Activated CD4-positive, alpha-beta memory T cell treated with anti-CD3 and anti-CD28 coated beads, Interleukin-2, amount 10 ng/mL, durations not matched to agents 7 days and 5 days (primary cell): ENCODE measurements around the gene HMG20A. TPM values are rescaled to one million over a fixed set of nuclear protein-coding genes. Genes with fewer than 3 reads are reported as not detected.
"Not testable (repeated sequence)": the region's sequence is repeated elsewhere in the genome, so short reads cannot be mapped to it uniquely, and the experiment has no call there.

Source experiments
- CTCF ChIA-PET: fragments of 350-600 bp; sonication (Branson Sonifier 250); formaldehyde crosslinking; loops from one replicate; lab custom pipeline; 2021; ENCODE audit warnings: antibody characterized with exemption, inconsistent platforms; lab: Charles Lee
- POLR2A ChIA-PET: fragments of 350-600 bp; sonication (Branson Sonifier 250); formaldehyde crosslinking; loops from one replicate; lab custom pipeline; 2021; ENCODE audit warnings: antibody characterized with exemption; lab: Charles Lee
- DNase-seq: peaks from one replicate; pipeline ENCODE4 v3.0.0-alpha.2; 2020
- H3K27ac Mint-ChIP-seq: one replicate; pipeline ENCODE4 v1.8.0; 2021; ENCODE audit warnings: mild to moderate bottlenecking, mixed read lengths
- H3K27me3 Mint-ChIP-seq: one replicate; pipeline ENCODE4 v1.8.0; 2021; ENCODE audit warnings: mixed read lengths
- H3K36me3 Mint-ChIP-seq: one replicate; pipeline ENCODE4 v1.8.0; 2021; ENCODE audit warnings: low read depth, mixed read lengths
- H3K4me1 Mint-ChIP-seq: one replicate; pipeline ENCODE4 v1.8.0; 2021; ENCODE audit warnings: mixed read lengths
- H3K4me3 Mint-ChIP-seq: one replicate; pipeline ENCODE4 v1.8.0; 2021; ENCODE audit warnings: mild to moderate bottlenecking, mixed read lengths
- H3K9me3 Mint-ChIP-seq: one replicate; pipeline ENCODE4 v1.8.0; 2021; ENCODE audit warnings: mixed read lengths
- total RNA-seq, 2 experiments: library from RNA; stranded (reverse); gene quantifications; one replicate each; pipeline ENCODE4 v1.2.3, GENCODE V29; 2021

HMG20A gene
- total RNA-seq, 2 experiments from 2014 or later: 44.0 to 45.1 TPM

GRCh38 chr15:77393471-77393840, 27.2 kb upstream of the HMG20A start:
- Mint-ChIP-seq H3K4me3 (no peak overlapping the region), H3K36me3 (peaks cover 12% of the 10 kb centered on the region), H3K9me3 (peaks cover 19% of the 10 kb centered on the region), H3K27me3 (peaks cover 11% of the 10 kb centered on the region), H3K4me1 (no peaks in the 10 kb centered on the region), H3K27ac (no peak overlapping the region)
- DNase-seq: no peak
- CTCF ChIA-PET: no interaction called here
- POLR2A ChIA-PET: no interaction called here

- Mint-ChIP-seq H3K36me3 (peaks cover 16% of the 10 kb centered on the region), H3K4me1 (no peaks in the 10 kb centered on the region), H3K4me3 (no peak overlapping the region), H3K27ac (no peak overlapping the region), H3K27me3 (peaks cover 11% of the 10 kb centered on the region), H3K9me3 (peaks cover 30% of the 10 kb centered on the region)
- DNase-seq: no peak
- ChIA-PET CTCF (no interaction called here), POLR2A (no interaction called here)
Observed at GRCh38 chr15:77395013-77395774, 25.5 kb upstream of the HMG20A start.

GRCh38 chr15:77396692-77397091, 24.0 kb upstream of the HMG20A start:
- H3K36me3 Mint-ChIP-seq: peaks cover 18% of the 10 kb centered on the region
- H3K4me3 Mint-ChIP-seq: no peak overlapping the region
- H3K9me3 Mint-ChIP-seq: peaks cover 32% of the 10 kb centered on the region
- CTCF ChIA-PET: no interaction called here
- no peaks in the 10 kb centered on the region for H3K4me1 Mint-ChIP-seq
- DNase-seq: no peak
- POLR2A ChIA-PET: no interaction called here
- peaks cover 13% of the 10 kb centered on the region for H3K27me3 Mint-ChIP-seq
- no peak overlapping the region for H3K27ac Mint-ChIP-seq

GRCh38 chr15:77398927-77399326, 21.8 kb upstream of the HMG20A start:
- H3K36me3 Mint-ChIP-seq: peaks cover 18% of the 10 kb centered on the region
- peaks cover 4% of the 10 kb centered on the region for H3K4me1 Mint-ChIP-seq
- H3K27ac Mint-ChIP-seq: no peak overlapping the region
- ChIA-PET CTCF (no interaction called here), POLR2A (no interaction called here)
- DNase-seq: no peak
- no peak overlapping the region for H3K4me3 Mint-ChIP-seq
- peaks cover 32% of the 10 kb centered on the region for H3K9me3 Mint-ChIP-seq
- H3K27me3 Mint-ChIP-seq: peaks cover 13% of the 10 kb centered on the region

GRCh38 chr15:77400258-77400657, 20.4 kb upstream of the HMG20A start:
- DNase-seq: no peak
- H3K4me3 Mint-ChIP-seq: no peak overlapping the region
- CTCF ChIA-PET: no interaction called here

GRCh38 chr15:77402740-77403379, 17.8 kb upstream of the HMG20A start:
- no peak overlapping the region for H3K4me3 Mint-ChIP-seq
- DNase-seq: no peak
- H3K9me3 Mint-ChIP-seq: peaks cover 15% of the 10 kb centered on the region
- peaks cover 8% of the 10 kb centered on the region for H3K36me3 Mint-ChIP-seq
- CTCF ChIA-PET: no interaction called here
- peaks cover 4% of the 10 kb centered on the region for H3K27me3 Mint-ChIP-seq
- POLR2A ChIA-PET: no interaction called here
- peaks cover 19% of the 10 kb centered on the region for H3K4me1 Mint-ChIP-seq
- no peak overlapping the region for H3K27ac Mint-ChIP-seq

More at GRCh38 chr15:77400258-77400657, 20.4 kb upstream of the HMG20A start:
- Mint-ChIP-seq H3K27ac (no peak overlapping the region), H3K36me3 (peaks cover 14% of the 10 kb centered on the region), H3K9me3 (peaks cover 25% of the 10 kb centered on the region), H3K27me3 (peaks cover 11% of the 10 kb centered on the region), H3K4me1 (peaks cover 4% of the 10 kb centered on the region)
- POLR2A ChIA-PET: no interaction called here

- DNase-seq, POLR2A ChIA-PET, H3K4me3 Mint-ChIP-seq, H3K9me3 Mint-ChIP-seq, H3K27me3 Mint-ChIP-seq, H3K27ac Mint-ChIP-seq, H3K36me3 Mint-ChIP-seq: not testable (repeated sequence)
- H3K4me1 Mint-ChIP-seq: peaks cover 36% of the 10 kb centered on the region
- CTCF ChIA-PET: interaction anchor here (0.6 to 0.8 kb wide), 2 partner anchors 13 to 101 kb away, joined by 3 read pairs; no protein-coding TSS in a partner anchor
Observed at GRCh38 chr15:77406173-77406759, 14.4 kb upstream of the HMG20A start.

GRCh38 chr15:77406846-77407245, 13.8 kb upstream of the HMG20A start:
- CTCF ChIA-PET: no interaction called here
- POLR2A ChIA-PET: no interaction called here

GRCh38 chr15:77409259-77410156, 11.2 kb upstream of the HMG20A start:
- Mint-ChIP-seq H3K36me3 (peaks cover 4% of the 10 kb centered on the region), H3K9me3 (no peaks in the 10 kb centered on the region), H3K4me3 (peak overlapping the region; percentile 67), H3K4me1 (peaks cover 32% of the 10 kb centered on the region), H3K27me3 (peaks cover 2% of the 10 kb centered on the region), H3K27ac (peak overlapping the region; percentile 88)
- CTCF ChIA-PET: interaction anchor here (0.6 to 1.7 kb wide), 3 partner anchors 8 to 35 kb away, joined by 3 to 5 read pairs (median 4); no protein-coding TSS in a partner anchor
- POLR2A ChIA-PET: interaction anchor here (0.6 to 2.6 kb wide), 2 partner anchors 10 to 230 kb away, joined by 3 to 22 read pairs; partner anchors contain the start of gene PEAK1
- DNase-seq: peak; percentile 57

More at GRCh38 chr15:77406846-77407245, 13.8 kb upstream of the HMG20A start:
- Mint-ChIP-seq H3K27me3 (no peaks in the 10 kb centered on the region), H3K36me3 (peaks cover 4% of the 10 kb centered on the region), H3K27ac (no peak overlapping the region), H3K9me3 (no peaks in the 10 kb centered on the region), H3K4me3 (no peak overlapping the region), H3K4me1 (peaks cover 36% of the 10 kb centered on the region)
- DNase-seq: no peak

GRCh38 chr15:77410157-77410500, 10.6 kb upstream of the HMG20A start:
- not testable (repeated sequence) for H3K36me3 Mint-ChIP-seq, DNase-seq, H3K9me3 Mint-ChIP-seq, H3K27me3 Mint-ChIP-seq
- H3K27ac Mint-ChIP-seq: peak overlapping the region; percentile 88
- peaks cover 32% of the 10 kb centered on the region for H3K4me1 Mint-ChIP-seq
- peak overlapping the region; percentile 67 for H3K4me3 Mint-ChIP-seq
- ChIA-PET POLR2A (interaction anchor here (0.6 to 2.6 kb wide), 2 partner anchors 9 to 231 kb away, joined by 3 to 22 read pairs; partner anchors contain the start of gene PEAK1), CTCF (interaction anchor here (0.6 to 1.7 kb wide), 2 partner anchors 8 to 9 kb away, joined by 4 to 5 read pairs; no protein-coding TSS in a partner anchor)

GRCh38 chr15:77410701-77411618, 9.7 kb upstream of the HMG20A start:
- DNase-seq: no peak
- ChIA-PET CTCF (interaction anchor here (1.7 kb wide), 1 partner anchor 8 kb away, joined by 5 read pairs; no protein-coding TSS in a partner anchor), POLR2A (interaction anchor here (0.9 to 2.6 kb wide), 2 partner anchors 8 to 11 kb away, joined by 6 to 22 read pairs; partner anchors contain the start of gene PEAK1)
- Mint-ChIP-seq H3K4me3 (no peak overlapping the region), H3K27ac (no peak overlapping the region), H3K4me1 (peaks cover 28% of the 10 kb centered on the region), H3K27me3 (peaks cover 2% of the 10 kb centered on the region), H3K36me3 (peaks cover 4% of the 10 kb centered on the region), H3K9me3 (no peaks in the 10 kb centered on the region)
